Measurements from ENCODE around the gene FBF1. TPM values are rescaled to one million over a fixed set of nuclear protein-coding genes. Genes with fewer than 3 reads are reported as not detected.

Gene FBF1
- total RNA-seq, 1 donor from 2014 or later: 27.5 TPM

DNA sequence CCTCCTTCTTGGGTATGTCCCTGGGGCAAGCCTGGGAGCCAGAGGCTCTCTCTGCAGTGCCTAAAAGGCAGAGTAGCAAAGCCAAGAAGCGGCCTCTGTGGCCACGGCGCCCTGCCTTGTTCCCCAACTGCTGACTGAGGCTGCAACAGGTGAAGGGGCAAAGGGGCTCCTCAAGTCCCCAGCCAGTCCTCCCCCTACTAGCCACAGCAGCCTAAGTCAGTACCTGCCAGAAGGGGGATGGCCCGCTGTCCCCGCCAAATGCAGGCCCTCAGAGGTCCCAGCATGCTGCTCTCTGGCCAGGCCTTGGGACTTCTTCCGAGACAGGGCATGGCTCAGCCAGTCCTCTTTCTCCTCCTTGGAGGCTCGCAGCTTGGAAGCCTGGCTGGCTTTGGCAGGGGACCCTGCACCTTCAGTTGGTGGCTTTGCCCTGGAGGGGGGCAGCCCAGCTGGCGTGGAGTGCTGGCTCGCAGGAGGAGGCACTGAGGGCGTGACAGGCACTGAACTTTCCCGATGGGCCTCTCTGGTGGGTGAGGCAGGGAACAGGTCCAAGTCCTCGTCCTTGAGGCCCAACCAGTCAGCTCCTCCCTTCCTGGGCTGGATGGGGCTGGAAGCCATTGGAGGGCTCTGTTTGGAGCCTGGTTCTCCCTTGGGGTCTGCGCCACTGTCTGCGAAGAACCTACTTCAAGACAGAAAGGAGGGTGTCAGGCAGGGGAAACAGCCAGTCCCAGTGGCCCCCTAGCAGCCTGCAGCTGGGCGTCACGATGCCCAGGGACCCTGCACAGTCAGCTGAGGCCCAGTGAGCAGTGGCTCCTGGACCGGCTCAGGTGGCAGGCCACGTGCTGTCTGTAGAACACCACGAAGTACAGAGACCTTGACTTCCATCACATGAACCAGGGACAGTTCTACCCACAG is 17.6 kb downstream of the FBF1 start:
- TF ChIP-seq, protein P1, sequence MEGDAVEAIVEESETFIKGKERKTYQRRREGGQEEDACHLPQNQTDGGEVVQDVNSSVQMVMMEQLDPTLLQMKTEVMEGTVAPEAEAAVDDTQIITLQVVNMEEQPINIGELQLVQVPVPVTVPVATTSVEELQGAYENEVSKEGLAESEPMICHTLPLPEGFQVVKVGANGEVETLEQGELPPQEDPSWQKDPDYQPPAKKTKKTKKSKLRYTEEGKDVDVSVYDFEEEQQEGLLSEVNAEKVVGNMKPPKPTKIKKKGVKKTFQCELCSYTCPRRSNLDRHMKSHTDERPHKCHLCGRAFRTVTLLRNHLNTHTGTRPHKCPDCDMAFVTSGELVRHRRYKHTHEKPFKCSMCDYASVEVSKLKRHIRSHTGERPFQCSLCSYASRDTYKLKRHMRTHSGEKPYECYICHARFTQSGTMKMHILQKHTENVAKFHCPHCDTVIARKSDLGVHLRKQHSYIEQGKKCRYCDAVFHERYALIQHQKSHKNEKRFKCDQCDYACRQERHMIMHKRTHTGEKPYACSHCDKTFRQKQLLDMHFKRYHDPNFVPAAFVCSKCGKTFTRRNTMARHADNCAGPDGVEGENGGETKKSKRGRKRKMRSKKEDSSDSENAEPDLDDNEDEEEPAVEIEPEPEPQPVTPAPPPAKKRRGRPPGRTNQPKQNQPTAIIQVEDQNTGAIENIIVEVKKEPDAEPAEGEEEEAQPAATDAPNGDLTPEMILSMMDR (conservative IDR thresholded peaks at IDR 0.05): no peak
- DNase-seq (ENCODE audit: extremely low spot score, unreplicated experiment): no peak
- Mint-ChIP-seq H3K9me3 (no peaks in the 10 kb centered on the region), H3K4me3 (no peak overlapping the region), H3K27me3 (no peaks in the 10 kb centered on the region), H3K27ac (no peak overlapping the region), H3K4me1 (ENCODE audit: unreplicated experiment) (no peaks in the 10 kb centered on the region), H3K36me3 (no peaks in the 10 kb centered on the region)

DNA sequence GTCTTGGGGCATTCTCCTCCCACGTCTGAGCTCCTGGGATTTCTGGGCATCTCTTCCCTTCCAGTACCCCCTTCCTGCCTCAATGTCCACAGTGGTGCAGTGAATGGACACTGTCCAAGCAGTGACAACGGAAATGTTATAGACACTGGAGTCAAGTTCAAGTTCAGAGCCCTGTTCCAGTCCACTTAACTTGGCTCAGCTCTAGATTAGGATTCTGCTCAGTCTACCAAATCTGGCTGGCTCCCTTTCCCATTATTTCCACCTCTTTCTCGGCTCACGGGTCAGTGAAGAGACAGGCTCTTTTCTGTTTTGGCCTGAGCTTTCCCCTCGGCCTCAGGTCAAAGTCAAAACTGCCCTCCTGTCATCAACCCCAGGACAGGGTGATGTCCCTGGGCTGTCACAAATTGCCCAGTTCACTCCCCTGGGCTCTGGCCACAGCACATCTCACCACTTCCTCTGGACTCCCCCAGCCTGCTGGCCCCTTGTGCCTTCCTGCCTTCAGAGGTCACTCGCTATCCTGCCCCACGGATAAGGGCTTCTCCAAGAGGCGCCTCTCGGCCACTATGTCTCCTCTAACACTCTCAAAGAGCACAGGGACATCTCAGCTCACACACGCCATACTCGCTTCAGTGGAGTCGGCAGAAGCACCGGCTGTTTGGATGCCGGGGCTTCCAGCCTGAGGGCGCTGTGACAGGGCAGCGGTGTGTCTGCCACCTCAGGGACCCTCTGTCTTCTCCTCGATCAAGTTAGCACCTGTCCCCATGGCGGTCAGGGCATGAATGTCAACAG is 18.5 kb downstream of the FBF1 start:
- Mint-ChIP-seq H3K27me3 (no peaks in the 10 kb centered on the region), H3K9me3 (no peaks in the 10 kb centered on the region), H3K4me3 (no peak overlapping the region), H3K4me1 (ENCODE audit: unreplicated experiment) (peaks cover under 1% of the 10 kb centered on the region), H3K36me3 (peaks cover under 1% of the 10 kb centered on the region), H3K27ac (no peak overlapping the region)
- no peak for DNase-seq (ENCODE audit: extremely low spot score, unreplicated experiment)
- TF ChIP-seq, protein P1 (conservative IDR thresholded peaks at IDR 0.05): no peak

DNA sequence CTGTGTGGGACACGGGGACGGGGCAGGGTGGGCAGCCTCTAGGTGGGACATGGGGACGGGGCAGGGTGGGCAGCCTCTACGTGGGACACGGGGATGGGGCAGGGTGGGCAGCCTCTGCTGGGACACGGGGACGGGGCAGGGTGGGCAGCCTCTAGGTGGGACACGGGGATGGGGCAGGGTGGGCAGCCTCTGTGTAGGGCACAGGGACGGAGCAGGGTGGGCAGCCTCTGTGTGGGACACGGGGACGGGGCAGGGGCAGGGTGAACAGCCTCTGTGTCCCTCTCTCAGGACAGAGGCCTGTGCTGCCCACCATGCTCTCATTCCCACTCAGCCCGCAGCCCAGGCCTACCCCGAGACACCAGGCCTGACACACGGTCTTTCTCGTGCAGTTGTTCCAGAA is 19.2 kb downstream of the FBF1 start:
- H3K4me1 Mint-ChIP-seq (ENCODE audit: unreplicated experiment): peaks cover 4% of the 10 kb centered on the region
- H3K4me3 Mint-ChIP-seq: no peak overlapping the region
- H3K9me3 Mint-ChIP-seq: no peaks in the 10 kb centered on the region
- no peak overlapping the region for H3K27ac Mint-ChIP-seq
- no peak for DNase-seq (ENCODE audit: extremely low spot score, unreplicated experiment)
- H3K27me3 Mint-ChIP-seq: no peaks in the 10 kb centered on the region
- peaks cover 4% of the 10 kb centered on the region for H3K36me3 Mint-ChIP-seq
- TF ChIP-seq, protein P1 (conservative IDR thresholded peaks at IDR 0.05): no peak

DNA sequence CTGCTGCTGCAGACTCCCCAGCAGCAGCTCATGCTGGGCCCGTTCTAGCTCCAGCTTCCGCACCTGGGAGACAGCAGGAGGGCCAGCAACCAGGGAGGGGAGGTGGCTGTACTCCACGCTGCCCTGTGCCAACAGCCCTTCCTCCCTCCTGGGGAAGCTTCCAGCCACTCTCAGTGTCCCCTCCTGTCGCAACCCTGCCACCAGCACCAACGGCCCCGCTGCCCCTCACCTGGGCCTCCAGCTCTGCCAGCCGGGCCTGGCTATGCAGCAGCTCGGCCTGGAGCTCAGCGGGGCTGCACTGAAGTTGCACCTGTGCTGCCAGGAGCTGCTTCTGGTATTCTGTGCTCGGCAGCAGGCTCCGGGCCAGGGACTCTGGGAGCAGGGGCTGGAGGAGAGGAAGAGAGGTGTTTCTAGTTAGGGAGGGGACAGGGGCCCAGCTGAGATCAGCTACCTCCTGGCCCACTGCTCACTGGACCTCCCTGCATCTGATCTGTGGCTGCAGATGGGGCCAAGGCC is 20.7 kb downstream of the FBF1 start:
- no peak for DNase-seq (ENCODE audit: extremely low spot score, unreplicated experiment)
- TF ChIP-seq, protein P1 (conservative IDR thresholded peaks at IDR 0.05): no peak
- Mint-ChIP-seq H3K4me3 (no peak overlapping the region), H3K9me3 (no peaks in the 10 kb centered on the region), H3K36me3 (peaks cover 4% of the 10 kb centered on the region), H3K4me1 (ENCODE audit: unreplicated experiment) (peaks cover 4% of the 10 kb centered on the region), H3K27ac (no peak overlapping the region), H3K27me3 (no peaks in the 10 kb centered on the region)

DNA sequence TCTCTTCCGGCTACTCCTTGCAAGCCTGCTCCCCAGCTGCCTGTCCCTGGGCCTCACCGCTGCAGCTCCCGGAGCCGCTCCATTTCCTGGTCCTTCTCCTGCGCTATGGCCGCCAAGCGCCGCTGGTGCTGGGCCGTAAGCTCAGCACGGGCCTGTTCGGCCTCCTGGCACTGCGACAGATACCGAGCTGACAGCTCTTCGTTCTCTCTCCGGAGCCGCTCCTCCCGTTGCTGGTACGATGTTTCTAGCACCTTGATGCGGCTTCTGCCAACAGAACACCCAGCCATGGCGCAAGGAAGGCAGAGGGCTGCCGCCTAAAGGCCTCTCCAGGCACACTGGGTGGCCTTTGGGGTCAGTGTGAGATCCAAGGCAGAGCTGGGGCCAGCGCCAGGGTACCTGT is 21.2 kb downstream of the FBF1 start:
- peaks cover 4% of the 10 kb centered on the region for H3K36me3 Mint-ChIP-seq
- H3K27ac Mint-ChIP-seq: no peak overlapping the region
- no peak overlapping the region for H3K4me3 Mint-ChIP-seq
- H3K4me1 Mint-ChIP-seq (ENCODE audit: unreplicated experiment): peaks cover 4% of the 10 kb centered on the region
- TF ChIP-seq, protein P1 (conservative IDR thresholded peaks at IDR 0.05): no peak
- no peaks in the 10 kb centered on the region for H3K27me3 Mint-ChIP-seq
- H3K9me3 Mint-ChIP-seq: no peaks in the 10 kb centered on the region
- DNase-seq (ENCODE audit: extremely low spot score, unreplicated experiment): no peak
